Pancreas (tissue), 10 donors: ENCODE data around the gene C12orf54. TPM values are rescaled to one million over a fixed set of nuclear protein-coding genes. Genes with fewer than 3 reads are reported as not detected.

Source experiments
- ATAC-seq, 4 donors: fragments of 200-7000 bp; cut with Tn5 transposase; one replicate each; pipeline versions ENCODE4 v1.8.0 to v1.9.1; 2020; ENCODE audit warnings: mild to moderate bottlenecking in 4 of 4, moderate library complexity in 4 of 4
- DNase-seq, 6 donors: peaks; one replicate each; pipeline ENCODE4 v3.0.0-alpha.2; 2020
- FAIRE-seq: peaks from 2 replicates; lab custom pipeline; 2012; peaks lifted over from hg19 to GRCh38; lab: Jason Lieb, UNC
- H3K27ac ChIP-seq, 4 donors: fragments of 200-600 bp; sonication (generic); 1 replicate in 3 of 4; 2 replicates in 1 of 4; pipeline versions ENCODE4 v1.5.0 to v1.8.0; 2020
- H3K27me3 ChIP-seq, 4 donors: fragments of 200-600 bp; one replicate each; pipeline ENCODE4 v1.8.0; 2021
- H3K36me3 ChIP-seq, 3 donors: fragments of 200-600 bp; sonication (generic) in 1 of 3; one replicate each; pipeline versions ENCODE4 v1.5.0 to v1.8.0; 2020 to 2021
- H3K4me1 ChIP-seq, 3 donors: fragments of 200-600 bp; one replicate each; pipeline ENCODE4 v1.8.0; 2021
- H3K4me3 ChIP-seq, 4 donors: fragments of 200-600 bp; sonication (generic) in 2 of 4; one replicate each; pipeline versions ENCODE4 v1.5.0 to v1.8.0; 2020 to 2021
- H3K9me3 ChIP-seq, 4 donors: fragments of 200-600 bp; one replicate each; pipeline ENCODE4 v1.8.0; 2021
- CTCF ChIP-seq, 4 donors: fragments of 200-600 bp; sonication (generic) in 3 of 4; IDR thresholded peaks; one replicate each; pipeline versions ENCODE4 v1.5.0 to v1.8.0; 2021; ENCODE audit warnings: antibody characterized with exemption in 4 of 4
- WGBS, 2 donors: extraction: QIAGEN DNeasy Blood & Tissue Kit; methylation state at CpG; one replicate each; pipeline ENCODE4 v1.1.7; 2013; 5-methylcytosine and 5-hydroxymethylcytosine counted together
- intact Hi-C, 3 donors: fragments of 100-400 bp; cut with DNase I; formaldehyde crosslinking; loops; one replicate each; pipeline versions ENCODE4 v1.11.1 to v1.14.2; 2022
- polyA plus RNA-seq, 2 donors: library from polyadenylated mRNA; stranded (reverse); fragments of 200-250 nt; gene quantifications; one replicate each; pipeline ENCODE4 v1.2.3, GENCODE V29; 2013
- total RNA-seq, 6 donors: library from RNA; stranded (reverse); fragmentation: NEBNext Ultra II Directional in 4 of 6; extraction: Animal tissue kit (Norgen Biotek cat#: 25700) in 4 of 6; gene quantifications; one replicate each; pipeline versions ENCODE4 v1.2.1 to v1.2.4, GENCODE V29; 2021 to 2023
- donor health status: healthy with polysubstance abuse.
- donor health status: DM: no; HTN: no; CAD: no; lungs with moderate emphysema.
- donor health status: DM: no; HTN: no; CAD: no.
- donor health status: control.
- donor health status: control.
- donor health status: Bipolar disorder and iron deficiency.
- donor health status: DM: yes; HTN: yes; CAD: no.
- donor health status: DM: no; HTN: no; CAD: no.
- donor health status: DM: no; HTN: no; CAD: no.
- donor health status: DM: yes; HTN: yes; CAD: no.

C12orf54 gene
- total and polyA plus RNA-seq, 8 donors: 0.61 to 0.77 TPM; not detected in 6

- ATAC-seq (no peak), FAIRE-seq (no peak), DNase-seq (no peak)
- H3K9me3 ChIP-seq: no peaks in the 10 kb centered on the region
- no peak within 1 kb of the TSS for H3K27ac ChIP-seq
- intact Hi-C loops: no loop called here
- H3K4me1 ChIP-seq: no peaks in the 10 kb centered on the region
- no peaks in the 10 kb centered on the region for H3K36me3 ChIP-seq
- 68 to 80% methylated on average over 5 of the region's 5 CpGs for WGBS, 2 donors
- no peak within 1 kb of the TSS for H3K4me3 ChIP-seq
- TF ChIP-seq CTCF (IDR thresholded peaks at IDR 0.05): no peak
- H3K27me3 ChIP-seq: no peaks in the 10 kb centered on the region
Observed at GRCh38 chr12:48525332-48525731, 43.0 kb downstream of the C12orf54 start, which contains the start of gene OR8S1. OR8S1 (plus strand) TSS chr12:48525632; CDS start chr12:48525632, 0 bp downstream.

GRCh38 chr12:48527891-48528670, 45.8 kb downstream of the C12orf54 start:
- no peak overlapping the region for H3K27ac ChIP-seq
- H3K4me1 ChIP-seq: no peaks in the 10 kb centered on the region
- 85 to 86% methylated on average over 43 to 44 of the region's 44 CpGs for WGBS, 2 donors
- H3K4me3 ChIP-seq: no peak overlapping the region
- no peaks in the 10 kb centered on the region for H3K9me3 ChIP-seq
- ATAC-seq (no peak), FAIRE-seq (no peak), DNase-seq (no peak)
- intact Hi-C loops: no loop called here
- TF ChIP-seq CTCF (IDR thresholded peaks at IDR 0.05): no peak
- no peaks in the 10 kb centered on the region for H3K36me3 ChIP-seq
- H3K27me3 ChIP-seq: no peaks in the 10 kb centered on the region

GRCh38 chr12:48532601-48533000, 50.3 kb downstream of the C12orf54 start:
- no peak overlapping the region for H3K27ac ChIP-seq
- H3K27me3 ChIP-seq: no peaks in the 10 kb centered on the region
- TF ChIP-seq CTCF (IDR thresholded peaks at IDR 0.05): no peak
- H3K9me3 ChIP-seq: no peaks in the 10 kb centered on the region
- no peak for FAIRE-seq
- intact Hi-C loops: no loop called here
- no peak for DNase-seq
- no peak for ATAC-seq
- no peaks in the 10 kb centered on the region for H3K36me3 ChIP-seq
- H3K4me3 ChIP-seq: no peak overlapping the region
- H3K4me1 ChIP-seq: no peaks in the 10 kb centered on the region

- DNase-seq (no peak), ATAC-seq (no peak), FAIRE-seq (no peak)
- Histone ChIP-seq H3K9me3 (no peaks in the 10 kb centered on the region), H3K4me3 (no peak overlapping the region), H3K27me3 (no peaks in the 10 kb centered on the region), H3K27ac (no peak overlapping the region), H3K4me1 (no peaks in the 10 kb centered on the region), H3K36me3 (no peaks in the 10 kb centered on the region)
- WGBS, 2 donors: 76 to 78% methylated on average over 1 of the region's 1 CpG
- intact Hi-C loops: no loop called here
- TF ChIP-seq CTCF (IDR thresholded peaks at IDR 0.05): no peak
Observed at GRCh38 chr12:48536602-48537001, 54.3 kb downstream of the C12orf54 start.
